Measurements from ENCODE around the gene TBC1D8.
A peak's percentile ranks its signal among the peaks of the same experiment; 100 is the strongest.

GRCh38 chr2:101004620-101005325 is 146.4 kb downstream of the TBC1D8 start:
- TF ChIP-seq POLR2AphosphoS5 (IDR thresholded peaks at IDR 0.05; ENCODE audit: low read depth, low read length) (peak; percentile 45; the same call in 1 of the 2 replicates), POLR2A (IDR thresholded peaks at IDR 0.05; ENCODE audit: low read depth, low read length) (peak; percentile 59; the same call in 1 of the 2 replicates), TAF1 (IDR thresholded peaks at IDR 0.05; ENCODE audit: borderline replicate concordance, low read depth, low read length) (no peak)
